ENCODE data around the gene MYOM3. TPM values are rescaled to one million over a fixed set of nuclear protein-coding genes. Genes with fewer than 3 reads are reported as not detected.
"Not testable (repeated sequence)": the region's sequence is repeated elsewhere in the genome, so short reads cannot be mapped to it uniquely, and the experiment has no call there.

MYOM3 gene
- total RNA-seq, 1 donor from 2014 or later = 0.29 TPM

DNA sequence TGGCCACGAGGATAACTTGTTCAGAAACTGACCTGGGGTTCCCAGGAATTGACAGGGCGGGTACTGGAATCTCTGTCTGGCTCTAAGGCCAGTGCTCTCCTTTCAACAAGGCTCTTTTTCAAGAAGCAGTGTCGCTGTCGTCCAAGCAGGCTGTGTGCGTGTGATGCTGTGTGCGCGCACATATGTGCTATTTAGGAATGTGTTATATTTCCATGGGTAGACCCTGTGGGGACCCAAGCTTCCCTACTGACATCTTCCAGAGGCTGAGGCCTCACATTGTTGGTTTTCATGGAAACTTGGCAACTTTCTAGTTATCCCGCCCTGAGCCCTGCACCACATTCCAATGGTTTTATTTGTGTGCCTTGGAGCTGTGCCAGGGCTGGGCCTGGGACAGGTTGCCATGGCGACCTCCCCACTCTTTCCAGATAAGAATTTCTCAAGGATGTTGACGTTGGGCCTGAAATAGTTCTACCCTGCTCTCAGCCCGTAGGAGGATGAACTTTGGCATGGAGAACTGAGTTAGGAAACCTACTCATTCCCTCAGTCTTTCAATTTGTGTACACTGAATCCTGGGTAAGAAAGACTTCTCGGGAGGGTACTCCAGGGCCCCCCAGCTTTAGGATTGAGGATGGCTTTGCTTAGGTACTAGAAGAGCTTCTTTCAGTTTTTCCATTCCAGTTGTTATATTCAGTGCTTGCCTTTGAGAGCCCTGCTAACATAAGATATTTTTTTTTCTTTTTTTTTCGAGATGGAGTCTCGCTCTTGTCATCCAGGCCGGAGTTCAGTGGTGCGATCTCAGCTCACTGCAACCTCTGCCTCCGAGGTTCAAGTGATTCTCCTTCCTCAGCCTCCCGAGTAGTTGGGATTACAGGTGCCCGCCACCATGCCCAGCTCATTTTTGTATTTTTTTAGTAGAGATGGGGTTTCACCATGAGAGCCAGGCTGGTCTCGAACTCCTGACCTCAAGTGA, 93.0 kb downstream of the MYOM3 start:
- Mint-ChIP-seq H3K36me3 (no peaks in the 10 kb centered on the region), H3K4me1 (peaks cover 80% of the 10 kb centered on the region), H3K27me3 (ENCODE audit: low read depth) (no peaks in the 10 kb centered on the region), H3K27ac (peak overlapping the region; percentile 99), H3K9me3 (no peaks in the 10 kb centered on the region), H3K4me3 (peak overlapping the region; percentile 34)
- TF ChIP-seq CTCF (IDR thresholded peaks at IDR 0.05; ENCODE audit: unreplicated experiment) = no peak
- peak; percentile 94 to 97 for DNase-seq (ENCODE audit: low spot score in 2 of 2, unreplicated experiment in 2 of 2)

- H3K4me3 Mint-ChIP-seq = no peak overlapping the region
These were observed 96.4 kb downstream of the MYOM3 start for GRCh38 chr1:24015221-24016210.

DNA sequence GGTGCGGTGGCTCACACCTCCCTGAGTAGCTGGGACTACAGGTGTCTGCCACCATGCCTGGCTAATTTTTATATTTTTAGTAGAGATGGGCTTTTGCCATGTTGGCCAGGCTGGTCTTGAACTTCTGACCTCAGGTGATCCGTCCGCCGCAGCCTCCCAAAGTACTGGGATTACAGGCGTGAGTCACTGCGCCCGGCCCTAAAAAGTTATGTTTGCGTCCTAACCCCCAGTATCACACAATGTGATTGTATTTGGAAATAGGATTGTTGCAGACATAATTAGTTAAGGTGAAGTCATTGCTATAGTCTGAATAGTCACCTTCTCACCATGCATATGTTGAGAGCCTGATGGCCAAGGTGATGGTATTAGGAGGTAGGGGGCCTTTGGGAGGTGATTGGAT, 99.1 kb downstream of the MYOM3 start:
- not testable (repeated sequence) for H3K27ac Mint-ChIP-seq; H3K27me3 Mint-ChIP-seq (ENCODE audit: low read depth); H3K4me3 Mint-ChIP-seq; H3K9me3 Mint-ChIP-seq; H3K36me3 Mint-ChIP-seq; DNase-seq (ENCODE audit: low spot score in 2 of 2, unreplicated experiment in 2 of 2)
- H3K4me1 Mint-ChIP-seq = peaks cover 74% of the 10 kb centered on the region

More at GRCh38 chr1:24015221-24016210, 96.4 kb downstream of the MYOM3 start:
- Mint-ChIP-seq H3K36me3 (no peaks in the 10 kb centered on the region), H3K27ac (peak overlapping the region; percentile 97), H3K4me1 (peaks cover 67% of the 10 kb centered on the region), H3K9me3 (no peaks in the 10 kb centered on the region), H3K27me3 (ENCODE audit: low read depth) (no peaks in the 10 kb centered on the region)
- no peak for TF ChIP-seq CTCF (IDR thresholded peaks at IDR 0.05; ENCODE audit: unreplicated experiment)
- DNase-seq (ENCODE audit: low spot score in 2 of 2, unreplicated experiment in 2 of 2) = no peak

- Mint-ChIP-seq H3K9me3 (peaks cover 4% of the 10 kb centered on the region), H3K36me3 (no peaks in the 10 kb centered on the region), H3K27ac (peak overlapping the region; percentile 96), H3K27me3 (ENCODE audit: low read depth) (no peaks in the 10 kb centered on the region), H3K4me3 (no peak overlapping the region), H3K4me1 (peaks cover 56% of the 10 kb centered on the region)
- DNase-seq (ENCODE audit: low spot score in 2 of 2, unreplicated experiment in 2 of 2) = no peak
- no peak for TF ChIP-seq CTCF (IDR thresholded peaks at IDR 0.05; ENCODE audit: unreplicated experiment)
These were observed 101.3 kb downstream of the MYOM3 start for GRCh38 chr1:24010650-24011049.

- H3K27ac Mint-ChIP-seq = peak overlapping the region; percentile 96
- DNase-seq (ENCODE audit: low spot score in 2 of 2, unreplicated experiment in 2 of 2) = no peak
- peaks cover 46% of the 10 kb centered on the region for H3K4me1 Mint-ChIP-seq
- H3K4me3 Mint-ChIP-seq = no peak overlapping the region
- H3K9me3 Mint-ChIP-seq = peaks cover 4% of the 10 kb centered on the region
- H3K36me3 Mint-ChIP-seq = no peaks in the 10 kb centered on the region
- H3K27me3 Mint-ChIP-seq (ENCODE audit: low read depth) = no peaks in the 10 kb centered on the region
- no peak for TF ChIP-seq CTCF (IDR thresholded peaks at IDR 0.05; ENCODE audit: unreplicated experiment)
These were observed 102.5 kb downstream of the MYOM3 start for GRCh38 chr1:24009406-24009805.

GRCh38 chr1:24008574-24009184, 103.3 kb downstream of the MYOM3 start:
- H3K36me3 Mint-ChIP-seq; DNase-seq (ENCODE audit: low spot score in 2 of 2, unreplicated experiment in 2 of 2); H3K27me3 Mint-ChIP-seq (ENCODE audit: low read depth); H3K9me3 Mint-ChIP-seq: not testable (repeated sequence)
- Mint-ChIP-seq H3K27ac (peak overlapping the region; percentile 96), H3K4me1 (peaks cover 42% of the 10 kb centered on the region), H3K4me3 (peak overlapping the region; percentile 24)

Measured in mesothelial cell of epicardium (in vitro differentiated cells).